ENCODE measurements around the gene STOML1.

GRCh38 chr15:73994912-73995622 lies 3.0 kb upstream of the STOML1 start:
- no peak for TF ChIP-seq POLR2A (IDR thresholded peaks at IDR 0.05; ENCODE audit: low read depth, low read length)
- no peak for TF ChIP-seq POLR2AphosphoS5 (IDR thresholded peaks at IDR 0.05; ENCODE audit: low read depth, low read length)
- TF ChIP-seq TAF1 (IDR thresholded peaks at IDR 0.05; ENCODE audit: borderline replicate concordance, low read depth, low read length) = no peak

Measured in GM12892 (cell line).